Putamen (tissue), 1 donor: ENCODE measurements around the gene CNGB1.
"Not testable (repeated sequence)": the region's sequence is repeated elsewhere in the genome, so short reads cannot be mapped to it uniquely, and the experiment has no call there.

ENCODE experiments used
- DNase-seq: peaks from one replicate; pipeline ENCODE4 v3.0.0-alpha.2; 2016; ENCODE audit warnings: low spot score

The CNGB1 gene

GRCh38 chr16:57952909-57953308 lies 18.0 kb downstream of the CNGB1 start:
- no peak for DNase-seq

- no peak for DNase-seq
Measured at GRCh38 chr16:57951204-57951960, 19.5 kb downstream of the CNGB1 start.

- DNase-seq, result no peak
Measured at GRCh38 chr16:57950382-57950781, 20.5 kb downstream of the CNGB1 start.

- no peak for DNase-seq
Measured at GRCh38 chr16:57949595-57950238, 21.2 kb downstream of the CNGB1 start.

GRCh38 chr16:57949013-57949412 lies 21.9 kb downstream of the CNGB1 start:
- DNase-seq, result no peak

GRCh38 chr16:57948027-57948426 lies 22.9 kb downstream of the CNGB1 start:
- no peak for DNase-seq

- no peak for DNase-seq
Measured at GRCh38 chr16:57947261-57947660, 23.7 kb downstream of the CNGB1 start.

- no peak for DNase-seq
Measured at GRCh38 chr16:57946181-57946801, 24.6 kb downstream of the CNGB1 start.

GRCh38 chr16:57945740-57946138 lies 25.2 kb downstream of the CNGB1 start:
- no peak for DNase-seq

- no peak for DNase-seq
Measured at GRCh38 chr16:57944970-57945739, 25.8 kb downstream of the CNGB1 start.

GRCh38 chr16:57943381-57943780 lies 27.5 kb downstream of the CNGB1 start:
- not testable (repeated sequence) for DNase-seq

- not testable (repeated sequence) for DNase-seq
Measured at GRCh38 chr16:57941901-57942300, 29.0 kb downstream of the CNGB1 start.

GRCh38 chr16:57941016-57941664 lies 29.8 kb downstream of the CNGB1 start:
- DNase-seq, result no peak

GRCh38 chr16:57940382-57940966 lies 30.5 kb downstream of the CNGB1 start:
- DNase-seq, result no peak

GRCh38 chr16:57939872-57940224 lies 31.1 kb downstream of the CNGB1 start:
- no peak for DNase-seq

GRCh38 chr16:57938936-57939871 lies 31.7 kb downstream of the CNGB1 start:
- DNase-seq, result no peak

GRCh38 chr16:57938484-57938883 lies 32.4 kb downstream of the CNGB1 start:
- DNase-seq, result no peak

GRCh38 chr16:57937861-57938260 lies 33.1 kb downstream of the CNGB1 start:
- DNase-seq, result no peak

- DNase-seq, result no peak
Measured at GRCh38 chr16:57935904-57936303, 35.0 kb downstream of the CNGB1 start.

- DNase-seq, result no peak
Measured at GRCh38 chr16:57930533-57930932, 40.4 kb downstream of the CNGB1 start.

- no peak for DNase-seq
Measured at GRCh38 chr16:57929250-57929649, 41.7 kb downstream of the CNGB1 start.
